GM18907 (cell line): ENCODE results near the gene MTF2.
"Not testable (repeated sequence)": the region's sequence is repeated elsewhere in the genome, so short reads cannot be mapped to it uniquely, and the experiment has no call there.

Source experiments
- ATAC-seq: cut with Tn5 transposase; IDR thresholded peaks from one replicate; pipeline ENCODE4 v1.9.1; 2021; ENCODE audit warnings: mild to moderate bottlenecking, moderate library complexity; ENCODE audit not compliant: unreplicated experiment

Gene MTF2

DNA sequence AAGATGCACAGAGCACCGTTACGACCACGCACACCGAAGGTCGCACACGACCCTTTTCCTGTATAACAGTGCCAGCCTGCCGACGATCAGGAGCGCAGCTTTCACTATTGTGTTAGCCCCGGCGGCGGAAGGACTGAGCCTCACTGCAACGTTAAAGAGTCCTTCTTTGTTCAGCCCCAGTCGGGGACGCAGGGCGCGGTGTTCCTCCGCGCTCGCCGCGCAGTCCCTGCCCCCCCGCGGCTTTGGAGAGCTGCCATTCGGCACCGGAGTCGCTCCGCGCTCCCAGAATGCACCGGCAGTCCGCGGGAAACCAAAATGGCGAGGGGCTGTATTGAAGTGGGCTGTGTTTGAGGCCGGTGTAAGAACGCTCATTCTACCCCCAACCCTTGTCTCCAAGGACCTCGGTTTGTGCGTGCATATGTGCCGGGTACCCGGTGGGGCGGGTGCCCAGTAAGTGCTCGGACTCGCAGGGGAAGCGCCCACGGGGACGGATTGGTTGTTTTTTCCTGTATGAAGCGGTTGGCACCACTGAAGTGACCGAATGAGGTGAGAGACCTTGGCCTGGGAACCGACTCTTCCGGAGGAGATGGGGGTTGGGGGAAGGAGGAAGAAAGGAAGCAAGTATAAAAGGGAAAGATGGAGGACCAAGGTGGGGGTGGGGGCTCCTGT, at the start of gene MTF2:
TSS of gene MTF2 (plus strand) at position 298 of the 669 bp plus-strand sequence. CDS start at position 542, 244 bp downstream.
- ATAC-seq: peak; percentile 82

DNA sequence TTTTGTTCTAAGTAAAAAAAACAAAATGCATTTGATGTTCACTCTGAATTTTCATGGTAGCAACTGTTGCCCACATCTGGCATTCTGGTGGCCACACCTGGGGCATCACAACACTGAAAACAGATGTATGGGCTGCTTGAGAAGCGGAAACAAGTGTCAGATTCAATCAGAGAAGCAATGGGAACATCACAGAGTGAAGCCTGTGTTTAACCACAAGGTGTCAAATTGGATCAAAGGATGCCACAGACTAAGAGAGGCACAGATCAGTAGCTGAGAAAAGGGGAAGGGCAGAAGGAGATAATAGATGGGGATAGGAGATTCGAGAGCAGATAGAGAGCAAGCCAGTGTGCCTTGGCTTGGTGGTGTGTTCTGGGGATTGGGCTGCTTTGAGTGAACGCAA, 49.8 kb upstream of the MTF2 start:
- peak; percentile 44 for ATAC-seq

DNA sequence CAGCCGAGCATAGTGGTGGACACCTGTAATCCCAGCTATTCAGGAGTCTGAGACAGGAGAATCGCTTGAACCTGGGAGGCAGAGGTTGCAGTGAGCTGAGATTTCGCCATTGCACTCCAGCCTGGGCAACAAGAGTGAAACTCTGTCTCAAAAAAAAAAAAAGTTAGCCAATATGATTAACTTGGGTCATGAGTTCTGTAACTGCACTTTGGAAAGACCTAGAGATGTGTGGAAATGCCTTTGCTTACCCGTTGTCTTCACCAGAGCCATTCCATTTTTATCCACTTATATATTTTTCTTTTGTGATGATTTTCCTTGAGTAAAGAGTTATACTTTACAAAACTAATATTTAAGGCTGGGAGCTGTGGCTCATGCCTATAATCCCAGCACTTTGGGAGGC, 48.9 kb upstream of the MTF2 start:
- not testable (repeated sequence) for ATAC-seq

DNA sequence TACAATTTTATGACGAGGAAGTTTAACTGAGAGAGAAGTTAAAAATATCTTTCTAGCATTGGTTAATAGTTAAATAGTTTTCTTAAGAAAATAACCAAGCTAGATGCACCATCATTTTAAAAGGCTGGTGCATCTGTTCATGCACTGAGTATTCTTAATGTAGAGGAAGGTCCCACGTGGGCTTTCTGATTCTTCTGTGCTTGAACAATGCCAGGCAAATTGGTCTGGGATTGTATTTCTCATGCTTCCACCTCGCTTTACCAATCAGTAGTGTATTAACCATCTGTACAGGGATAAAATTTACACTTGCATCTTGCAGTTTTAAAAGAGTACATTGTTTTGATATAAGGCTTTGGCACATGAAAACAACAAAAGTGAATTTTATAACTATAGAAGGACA, 47.4 kb upstream of the MTF2 start:
- ATAC-seq: no peak

DNA sequence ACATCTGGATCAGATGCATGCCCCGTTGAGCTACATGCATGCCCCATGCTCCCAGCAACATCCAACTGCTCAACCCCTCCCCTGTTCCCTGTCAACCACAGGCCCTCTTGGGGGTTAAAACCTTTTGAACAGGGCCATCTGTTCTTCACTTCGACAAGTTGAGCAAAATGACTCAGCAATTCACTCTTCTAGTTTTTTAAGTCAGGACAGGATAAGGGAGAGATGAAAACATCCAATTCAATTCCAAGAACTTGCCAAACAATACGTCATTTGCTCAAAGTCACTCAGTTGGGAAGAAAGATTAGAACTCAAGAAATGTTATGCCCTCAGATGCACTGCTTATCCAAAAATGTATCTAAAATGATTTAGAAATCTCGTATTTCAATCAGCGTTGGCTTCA, 46.1 kb upstream of the MTF2 start:
- ATAC-seq: peak; percentile 57

DNA sequence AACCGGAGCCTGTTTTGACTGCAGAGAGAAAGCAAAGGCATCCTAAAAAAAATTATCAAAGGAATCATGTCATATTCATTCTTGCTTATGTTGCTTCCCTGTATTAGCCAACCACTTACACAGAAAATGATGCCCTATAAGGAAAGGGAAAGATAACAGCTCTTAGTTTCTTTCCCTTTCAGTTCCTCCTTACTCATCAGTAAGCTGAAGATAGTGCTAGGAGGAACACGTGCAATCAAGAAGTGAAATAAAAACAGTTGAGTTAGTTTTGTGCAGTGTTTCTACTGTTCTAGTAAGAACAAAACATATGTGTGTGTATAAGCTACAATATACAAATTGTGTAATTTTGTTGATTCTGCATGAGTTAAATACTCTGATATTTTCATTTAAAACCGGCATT, 45.3 kb upstream of the MTF2 start:
- peak; percentile 87 for ATAC-seq

DNA sequence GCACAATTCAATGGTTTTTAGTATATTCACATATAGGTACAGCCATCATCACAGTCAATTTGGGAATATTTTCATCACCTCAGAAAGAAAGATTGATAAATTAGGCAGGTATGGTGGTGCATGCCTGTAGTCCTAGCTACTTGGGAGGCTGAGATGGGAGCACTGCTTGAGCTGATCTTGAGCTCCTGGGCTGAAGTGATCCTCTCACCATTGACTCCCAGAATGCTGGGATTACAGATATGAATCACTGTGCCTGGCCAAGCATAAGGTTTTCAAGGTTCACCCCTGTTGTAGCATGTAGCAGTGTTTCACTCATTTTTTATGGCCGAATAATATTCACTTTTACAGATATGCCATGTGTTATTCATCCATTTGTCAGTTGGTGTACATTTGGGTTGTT, 44.7 kb upstream of the MTF2 start:
- ATAC-seq: no peak

DNA sequence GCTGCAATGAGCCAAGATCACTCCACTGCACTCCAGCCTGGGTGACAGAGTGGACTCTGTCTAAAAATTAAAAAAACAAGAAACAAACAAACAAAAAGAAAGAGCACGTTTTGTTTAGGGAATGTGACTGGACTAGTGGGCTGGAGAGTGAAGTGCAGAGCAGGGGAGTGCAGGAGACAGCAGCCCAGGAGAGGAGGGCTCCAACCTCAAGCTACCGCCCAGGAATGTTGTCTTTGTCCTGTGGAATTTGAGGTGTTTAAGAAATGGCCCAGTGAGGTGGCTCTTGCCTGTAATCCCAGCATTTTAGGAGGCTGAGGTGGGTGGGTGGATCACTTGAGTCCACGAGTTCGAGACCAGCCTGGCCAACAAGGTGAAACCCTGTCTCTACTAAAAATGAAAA, 42.4 kb upstream of the MTF2 start:
- no peak for ATAC-seq

DNA sequence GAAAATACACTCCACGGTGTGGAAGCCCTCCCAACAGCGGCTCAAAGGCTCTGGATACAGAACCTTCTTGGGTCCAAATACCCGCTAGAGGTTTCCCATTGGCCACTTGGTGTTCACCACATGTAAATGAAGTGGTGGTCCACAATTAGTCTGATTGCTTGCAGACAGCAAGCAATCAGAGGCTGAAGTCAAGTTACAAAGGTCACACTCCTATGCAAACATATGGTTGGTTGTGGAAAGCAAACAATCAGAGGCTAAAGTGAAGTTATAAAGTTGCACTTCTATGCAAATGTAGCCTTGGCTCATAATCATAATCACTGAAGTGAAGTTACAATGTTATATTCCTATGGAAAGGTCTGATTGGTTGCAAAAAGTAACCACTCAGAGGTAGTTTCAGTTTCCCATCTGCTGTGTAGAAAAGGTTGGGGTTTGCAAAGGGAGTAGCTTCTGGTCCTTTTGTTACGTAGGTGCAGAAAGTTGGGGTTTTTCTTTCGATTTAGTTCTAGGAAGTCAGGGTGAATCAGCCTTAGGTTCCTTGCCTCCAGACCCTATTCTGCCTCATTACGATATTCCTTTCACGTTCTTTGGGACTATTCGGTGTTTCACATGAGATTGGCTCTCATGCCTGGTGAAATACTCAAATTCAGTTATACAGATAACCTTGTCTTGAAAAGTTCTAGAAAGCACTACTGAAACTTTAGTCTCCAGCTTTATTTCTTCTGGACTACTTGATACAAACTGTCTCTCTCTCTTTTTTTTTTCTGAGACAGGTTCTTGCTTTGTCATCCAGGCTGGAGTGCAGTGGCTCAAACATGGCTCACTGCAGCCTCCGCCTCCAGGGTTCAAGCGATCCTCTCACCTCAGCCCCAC, 36.7 kb upstream of the MTF2 start:
- peak; percentile 95 for ATAC-seq

DNA sequence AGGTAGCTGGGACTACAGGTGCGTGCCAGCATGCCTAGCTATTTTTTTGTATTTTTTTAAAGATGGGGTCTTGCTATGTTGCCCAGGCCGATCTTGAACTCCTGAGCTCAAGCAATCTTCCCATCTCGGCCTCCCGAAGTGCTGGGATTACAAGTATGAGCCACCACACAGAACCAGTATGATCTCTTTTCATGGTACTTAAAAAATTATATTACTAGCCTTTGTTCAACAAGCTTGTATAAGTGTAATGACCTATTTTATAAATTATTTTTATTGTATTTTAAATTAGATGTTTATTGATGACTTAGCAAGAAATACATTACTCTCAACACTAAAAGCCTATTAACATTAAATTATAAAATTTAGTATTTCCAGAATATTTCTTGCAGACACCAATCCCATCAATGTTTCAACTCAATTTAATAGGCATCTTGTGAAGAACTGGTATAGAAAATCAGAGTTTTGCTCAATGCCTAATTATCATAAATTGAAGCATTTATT, 36.0 kb upstream of the MTF2 start:
- ATAC-seq: no peak

DNA sequence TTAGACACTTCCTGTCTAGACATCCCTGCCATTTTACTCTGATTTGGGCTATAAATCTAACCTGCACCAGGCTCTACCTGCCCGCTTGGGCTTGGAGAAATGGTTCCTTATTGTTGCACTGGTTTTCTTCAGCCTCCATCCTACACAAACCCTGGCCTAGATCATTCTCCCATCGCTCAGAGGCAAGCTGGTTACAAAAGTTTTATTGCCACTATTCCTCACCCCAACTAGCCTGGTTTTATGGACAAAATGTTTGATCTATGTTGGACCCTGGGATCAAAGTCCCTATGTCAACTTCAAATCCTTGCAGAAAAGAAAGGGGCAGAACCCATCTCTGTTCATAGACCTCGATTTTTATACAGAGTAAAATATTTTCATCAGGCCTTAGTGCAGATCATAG, 31.5 kb upstream of the MTF2 start:
- ATAC-seq: no peak

DNA sequence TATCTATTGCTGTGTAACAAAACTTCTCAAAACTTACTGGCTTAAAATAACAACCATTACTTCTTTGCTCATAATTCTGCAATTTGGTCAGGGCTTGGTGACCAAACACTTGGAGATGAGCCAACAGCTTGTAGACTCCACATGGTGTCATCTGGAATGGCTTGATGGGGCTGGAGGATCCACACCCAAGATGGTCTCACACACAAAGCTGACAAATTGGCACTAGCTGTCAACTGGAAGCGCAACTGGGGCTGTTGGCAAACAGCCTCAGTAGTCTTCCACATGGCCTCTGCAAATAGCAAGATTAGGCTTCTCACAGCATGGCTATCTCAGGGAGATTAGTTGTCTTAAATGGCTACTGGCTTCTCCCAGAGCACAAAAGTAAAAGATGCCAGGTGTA, 27.1 kb upstream of the MTF2 start:
- ATAC-seq: no peak

DNA sequence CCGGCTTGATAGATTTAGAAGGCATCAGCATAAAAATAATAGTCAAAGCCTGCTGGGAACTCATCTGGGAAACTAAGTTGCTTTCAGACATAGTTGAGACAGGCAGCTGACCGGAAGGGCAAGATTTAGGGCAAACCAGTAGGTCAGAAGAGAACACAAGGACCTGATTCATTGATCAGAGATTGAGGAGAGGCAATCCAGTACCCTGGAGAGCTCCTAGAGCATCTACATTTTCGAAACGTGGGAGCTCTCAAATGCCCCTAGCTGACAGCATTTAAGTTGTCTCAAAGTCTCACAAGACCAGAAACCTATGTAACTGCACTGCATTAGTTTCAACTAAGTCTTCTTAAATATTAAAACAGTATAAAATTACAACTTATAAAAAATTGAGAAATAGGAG, 22.9 kb upstream of the MTF2 start:
- no peak for ATAC-seq

DNA sequence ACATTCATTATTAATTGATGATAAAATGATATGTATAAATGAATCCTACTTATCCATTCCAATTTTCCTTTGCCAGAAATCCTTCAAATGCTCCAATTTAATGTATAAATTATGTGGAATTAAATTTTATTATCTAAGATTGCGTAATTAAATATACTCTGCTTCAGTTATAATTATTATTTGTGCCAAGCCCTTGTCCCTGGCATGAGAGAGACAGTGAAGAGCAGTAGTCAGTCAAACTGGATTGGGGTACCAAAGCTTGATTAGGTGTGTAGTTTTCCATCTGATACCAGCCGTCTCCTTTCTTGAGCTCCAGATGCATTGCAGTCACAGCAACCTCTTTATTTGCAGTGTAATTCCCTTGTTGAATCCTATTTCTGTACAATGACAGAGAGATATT, 22.4 kb upstream of the MTF2 start:
- ATAC-seq: no peak

DNA sequence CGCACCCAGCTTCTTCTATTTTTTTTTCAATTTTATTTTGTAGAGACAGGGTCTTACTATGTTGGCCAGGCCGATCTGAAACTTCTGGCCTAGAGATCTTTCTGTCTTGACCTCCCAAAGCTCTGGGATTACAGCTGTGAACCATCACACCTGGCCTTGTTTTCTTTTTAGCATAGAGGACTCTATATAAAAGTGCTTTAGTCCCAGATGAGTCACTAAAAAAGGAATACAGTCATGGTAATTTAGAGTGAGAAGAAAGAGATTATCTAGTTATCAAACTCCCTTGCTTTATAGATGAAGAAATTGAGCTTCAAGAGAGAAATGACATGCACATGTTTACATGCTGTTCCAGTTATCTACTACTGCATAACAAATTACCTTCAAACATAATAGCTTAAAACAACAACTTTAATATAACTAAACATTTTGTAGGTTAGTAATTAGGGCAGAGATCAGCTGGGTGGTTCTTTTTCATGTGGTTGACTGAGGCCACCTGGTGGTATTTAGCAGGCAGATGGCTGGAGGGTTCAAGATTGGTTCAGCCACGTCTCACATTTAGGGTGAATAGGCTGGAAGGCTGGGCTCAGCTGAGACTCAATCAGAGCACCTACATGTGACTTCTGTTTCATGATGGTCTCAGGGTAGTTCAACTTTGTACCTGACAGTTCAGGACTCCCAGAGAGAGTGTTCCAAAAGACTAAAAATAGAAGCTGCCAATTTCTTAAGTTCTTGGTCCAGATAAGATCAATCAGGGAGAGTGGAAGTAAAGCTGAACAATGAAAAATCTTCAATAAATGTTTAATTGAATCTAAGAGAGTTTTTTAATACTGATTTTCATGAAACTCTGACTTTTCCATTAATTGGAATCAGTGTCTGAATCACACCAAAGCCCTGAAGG, 16.9 kb upstream of the MTF2 start:
- peak; percentile 80 for ATAC-seq

DNA sequence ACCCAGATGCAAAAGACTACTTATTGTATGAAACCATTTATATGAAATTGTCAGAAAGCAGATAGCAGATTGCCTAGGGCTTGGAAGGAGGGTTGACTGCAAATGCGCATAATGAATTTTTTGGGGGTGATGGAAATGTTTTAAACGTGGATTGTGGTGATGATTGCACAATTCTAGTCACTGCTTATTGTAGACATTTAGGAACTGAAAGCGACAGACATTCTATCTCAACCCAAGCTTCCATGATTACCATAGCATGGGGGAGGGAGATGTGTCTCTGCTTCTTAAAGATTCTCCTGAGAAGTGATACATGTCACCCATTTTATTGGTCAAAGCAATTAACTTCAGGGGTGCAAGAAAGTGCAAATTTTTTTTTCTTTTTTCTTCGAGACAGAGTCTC, 2.8 kb upstream of the MTF2 start:
- no peak for ATAC-seq

DNA sequence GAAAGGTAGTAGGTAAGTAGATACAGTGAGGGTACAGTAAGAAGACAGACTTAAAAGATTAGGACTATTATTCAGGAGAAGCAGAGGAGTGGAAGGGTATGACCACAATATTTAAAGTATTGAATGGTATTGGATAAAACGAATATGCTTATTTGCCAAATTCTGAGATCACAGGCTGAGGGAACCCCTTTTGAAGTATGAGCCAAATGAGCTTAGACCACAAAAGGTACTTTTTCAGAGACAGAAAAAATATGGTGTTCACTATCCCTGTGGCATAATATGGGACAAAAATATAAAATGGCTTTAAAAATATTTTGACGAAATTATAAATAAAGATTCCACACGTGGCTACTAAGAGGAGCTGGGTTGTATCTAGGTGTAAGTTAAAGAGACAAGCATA, 880 bp upstream of the MTF2 start:
- ATAC-seq: no peak

DNA sequence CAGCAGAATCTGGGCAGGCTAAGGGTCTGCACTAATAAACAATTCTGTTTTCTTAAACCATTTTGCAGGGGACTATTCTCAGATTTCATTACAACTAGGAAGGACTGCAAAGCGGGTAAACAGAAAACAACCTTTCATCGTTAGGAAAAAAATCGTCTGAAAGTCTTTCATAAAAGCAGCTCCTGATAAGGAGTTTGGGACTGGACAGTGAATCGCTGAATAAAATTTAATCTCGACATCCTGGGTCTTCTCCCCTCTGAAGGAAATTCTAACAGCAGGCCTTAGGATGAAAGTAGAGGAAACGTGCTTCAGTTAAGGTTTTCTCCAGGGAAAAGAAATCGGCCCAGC, 471 bp upstream of the MTF2 start:
- ATAC-seq: no peak

DNA sequence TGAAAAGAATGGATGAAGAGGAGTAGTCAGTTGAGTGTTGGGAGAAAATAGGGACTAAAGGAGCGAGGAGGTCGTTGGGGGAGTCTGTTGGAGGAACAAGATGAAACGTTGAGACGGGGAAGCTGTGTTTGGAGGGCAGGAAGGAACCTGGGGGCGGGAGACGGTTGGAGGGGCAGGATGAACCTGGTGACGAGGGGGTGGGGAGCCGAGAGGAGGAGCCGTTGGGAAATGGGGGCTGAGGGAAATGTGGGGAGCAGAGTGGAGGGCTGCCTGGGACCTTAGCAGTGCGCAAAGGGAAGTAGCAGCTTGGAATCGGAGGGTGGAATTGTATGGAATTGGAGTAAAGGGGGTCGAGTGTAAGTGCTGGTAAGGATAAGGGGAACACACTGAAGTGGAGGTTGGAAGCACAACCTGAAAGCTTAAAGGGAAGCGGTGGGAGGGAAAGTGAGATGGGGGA, 630 bp downstream of the MTF2 start:
- ATAC-seq: peak; percentile 1

DNA sequence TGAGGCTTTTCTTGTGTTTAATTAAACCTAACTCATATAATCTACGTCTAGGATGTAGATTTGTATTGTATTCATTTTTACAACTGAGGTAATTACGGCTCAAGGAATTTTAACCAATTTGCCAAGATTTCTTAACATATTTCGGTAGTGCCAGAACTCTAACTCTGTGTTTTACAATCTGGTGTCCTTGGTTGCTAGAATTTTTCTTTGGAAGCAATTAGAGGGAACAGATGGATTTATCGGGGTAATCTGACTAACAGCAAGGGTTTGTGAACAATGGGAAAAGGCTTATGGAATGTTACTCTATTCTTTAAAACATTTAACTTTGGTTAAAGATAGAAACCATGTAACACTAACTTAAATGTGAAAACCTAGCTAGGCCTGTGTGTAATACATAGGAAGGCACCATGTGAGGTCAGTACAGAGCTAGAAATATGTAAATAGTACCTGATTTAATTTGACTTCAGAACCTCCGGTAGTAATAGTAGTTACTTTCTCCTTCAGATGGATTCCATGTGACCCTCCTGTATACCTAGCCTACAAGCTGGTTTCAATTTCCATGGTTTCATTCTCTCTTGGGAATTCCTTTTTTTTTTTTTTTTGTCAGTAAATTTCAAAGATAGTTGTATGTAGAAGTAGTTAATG, 1.2 kb downstream of the MTF2 start:
- ATAC-seq: peak; percentile 74

DNA sequence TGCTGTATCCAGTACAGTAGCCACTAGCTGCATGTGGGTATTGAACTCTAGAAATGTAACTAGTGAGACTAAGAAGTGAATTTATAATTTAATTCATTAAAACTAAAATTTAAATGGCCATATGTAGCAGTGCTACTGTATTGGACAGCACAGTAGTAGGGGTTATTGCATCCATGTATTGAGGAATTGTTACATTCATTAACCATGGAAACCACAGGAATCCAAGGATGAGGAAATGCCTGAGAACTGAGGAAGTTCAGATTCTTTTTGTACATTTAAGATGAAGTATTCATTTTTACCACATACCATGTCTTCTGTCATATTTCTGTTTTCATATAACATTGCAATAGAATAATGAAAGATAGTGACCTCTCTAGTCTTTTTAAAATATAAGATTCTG, 2.6 kb downstream of the MTF2 start:
- no peak for ATAC-seq
